Left renal cortex interstitium (tissue), 4 donors: Measurements from ENCODE around the gene PTPRG. TPM values are rescaled to one million over a fixed set of nuclear protein-coding genes. Genes with fewer than 3 reads are reported as not detected.

Experiments
- DNase-seq, 4 donors: peaks; one replicate each; pipeline ENCODE4 v3.0.0-alpha.2; 2013; ENCODE audit warnings: low read depth in 4 of 4, low spot score in 2 of 4, missing footprints in 1 of 4
- polyA plus RNA-seq, 4 donors: library from polyadenylated mRNA; unstranded; fragments of 120-200 nt; gene quantifications; one replicate each; pipeline ENCODE4 v1.2.1, GENCODE V29; 2013; ENCODE audit not compliant: insufficient read length in 4 of 4

Gene PTPRG
- polyA plus RNA-seq, 4 donors, result 75.4 to 87.4 (median 78.9) TPM

DNA sequence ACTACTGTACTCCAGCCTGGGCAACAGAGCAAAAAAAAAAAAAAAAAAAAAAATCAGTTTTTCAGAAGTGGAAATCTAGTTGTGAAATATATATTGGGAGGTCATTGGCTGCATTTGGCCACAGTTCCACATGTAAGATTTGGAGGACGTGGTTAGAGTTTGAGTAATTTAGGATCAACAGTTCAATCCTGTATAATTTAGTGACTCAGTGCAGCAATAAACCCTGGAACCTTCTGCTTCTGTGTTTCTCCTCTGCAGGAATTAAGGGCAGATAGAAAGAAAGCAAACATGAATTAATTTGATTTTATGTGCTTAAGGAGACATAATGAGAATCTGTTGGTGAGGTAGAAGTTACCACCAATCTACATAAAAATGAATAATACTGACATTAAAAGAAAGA is 347.0 kb downstream of the PTPRG start:
- DNase-seq, result no peak

DNA sequence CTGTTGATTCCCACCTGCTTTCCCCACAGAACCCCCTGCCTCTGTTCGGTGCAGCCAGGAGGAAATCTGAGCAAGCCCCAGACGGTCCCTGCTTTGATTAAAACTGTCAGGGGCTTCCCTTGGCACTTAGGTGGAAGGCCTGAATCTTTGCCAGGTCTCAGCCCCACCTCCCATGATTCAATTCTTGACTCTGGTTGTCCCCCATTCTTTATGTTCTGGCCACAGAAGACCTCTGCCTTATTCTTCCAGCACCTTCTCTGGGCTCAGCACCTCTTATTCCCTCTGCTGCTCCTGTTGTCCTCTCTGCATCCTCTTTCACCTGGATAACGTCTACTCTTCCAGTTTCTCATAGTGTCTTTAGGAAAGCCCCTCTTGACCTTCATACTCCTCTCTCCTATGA is 349.4 kb downstream of the PTPRG start:
- no peak for DNase-seq

DNA sequence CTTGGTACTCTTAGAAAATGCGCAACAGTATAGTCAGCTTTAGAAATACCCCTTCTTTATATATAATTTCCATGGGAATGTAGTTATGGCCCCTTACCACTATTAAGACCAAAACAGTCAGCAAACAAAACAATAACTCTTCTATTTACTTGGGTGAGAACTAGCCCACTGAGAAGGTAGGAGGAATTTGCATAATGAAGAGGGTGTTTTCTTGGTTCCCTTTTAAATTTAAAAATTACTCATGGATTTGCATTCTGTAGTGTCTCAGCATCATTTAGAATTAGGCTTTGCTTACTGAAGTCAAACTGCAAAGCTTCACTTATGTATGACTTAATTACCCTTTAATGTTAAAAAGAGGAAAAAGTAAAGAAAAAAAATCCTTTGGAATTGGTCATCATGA is 350.8 kb downstream of the PTPRG start:
- no peak for DNase-seq

DNA sequence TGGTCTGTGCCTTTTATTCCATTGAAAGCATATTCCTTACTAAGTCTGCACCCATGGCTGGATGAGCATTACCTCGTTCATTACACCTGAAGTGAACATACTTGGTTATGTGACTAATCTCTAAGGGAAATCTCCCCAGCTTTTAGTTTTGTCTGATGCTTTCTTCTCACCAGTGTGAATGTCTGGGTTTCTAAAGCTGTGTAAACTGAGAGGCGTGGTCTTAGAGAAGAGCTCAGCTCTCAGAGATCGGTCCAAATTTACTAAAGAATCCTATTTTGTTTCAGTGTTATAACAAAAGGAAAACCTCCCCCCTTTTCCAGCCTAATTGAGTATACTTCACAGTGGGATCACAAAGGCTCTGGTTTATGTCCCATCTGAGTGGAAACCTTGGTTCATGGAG is 352.3 kb downstream of the PTPRG start:
- no peak for DNase-seq

DNA sequence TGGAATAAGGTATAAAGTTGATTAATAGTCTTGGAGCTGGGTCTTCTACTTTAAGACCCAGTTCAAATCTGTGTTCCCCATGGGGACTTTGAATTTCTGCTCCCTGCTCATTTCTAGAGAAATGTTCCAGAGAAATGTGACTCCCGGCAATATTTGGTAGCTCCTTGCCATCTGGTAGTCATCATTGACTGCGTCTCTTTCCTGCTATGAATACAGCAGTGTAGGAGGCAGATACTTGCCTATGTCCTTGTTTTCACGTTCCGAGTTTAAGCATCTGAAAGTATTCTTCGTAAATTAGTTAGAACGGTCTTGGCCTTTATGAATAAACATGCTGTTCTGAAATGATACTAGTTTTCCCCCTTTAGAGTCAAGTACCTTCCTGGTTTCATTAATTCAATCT is 352.9 kb downstream of the PTPRG start:
- no peak for DNase-seq

DNA sequence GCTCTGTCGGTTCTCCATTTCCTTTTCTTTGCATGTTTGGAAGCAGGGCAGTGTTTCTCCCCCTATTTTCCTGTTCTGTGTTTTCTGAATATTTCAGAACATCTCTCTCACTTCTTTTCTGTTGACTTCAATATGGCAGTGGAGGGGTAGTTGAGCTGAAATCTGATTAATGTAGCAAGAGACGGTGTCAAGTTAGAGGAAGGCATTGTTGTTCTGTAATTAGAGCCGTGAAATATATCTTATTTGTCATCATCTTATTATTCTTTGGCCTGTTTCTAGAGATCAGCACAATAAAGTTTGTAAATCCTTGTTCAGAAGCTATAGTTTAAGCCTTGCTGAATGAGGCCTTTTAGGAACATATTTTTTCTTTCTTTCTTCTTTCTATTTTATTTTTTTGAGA is 353.9 kb downstream of the PTPRG start:
- no peak for DNase-seq

DNA sequence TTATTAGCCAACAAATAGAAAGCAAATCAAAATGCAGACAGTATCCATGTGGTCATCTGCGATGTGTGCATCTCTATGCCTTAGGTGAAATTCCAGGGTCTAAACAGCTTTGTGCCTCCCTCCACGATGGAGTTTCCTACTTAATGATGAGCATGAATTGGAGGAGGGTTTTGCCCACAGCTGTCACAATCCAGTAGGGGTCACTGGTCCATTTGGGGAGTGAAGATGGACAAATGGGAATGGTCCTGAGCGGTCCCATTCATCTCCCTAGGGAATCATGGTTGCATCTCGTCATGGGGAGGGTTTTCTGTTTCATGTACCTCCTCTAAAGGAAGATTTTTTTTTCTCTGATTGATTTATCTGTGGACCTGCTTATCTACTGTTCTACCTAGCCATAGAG is 358.0 kb downstream of the PTPRG start:
- no peak for DNase-seq

DNA sequence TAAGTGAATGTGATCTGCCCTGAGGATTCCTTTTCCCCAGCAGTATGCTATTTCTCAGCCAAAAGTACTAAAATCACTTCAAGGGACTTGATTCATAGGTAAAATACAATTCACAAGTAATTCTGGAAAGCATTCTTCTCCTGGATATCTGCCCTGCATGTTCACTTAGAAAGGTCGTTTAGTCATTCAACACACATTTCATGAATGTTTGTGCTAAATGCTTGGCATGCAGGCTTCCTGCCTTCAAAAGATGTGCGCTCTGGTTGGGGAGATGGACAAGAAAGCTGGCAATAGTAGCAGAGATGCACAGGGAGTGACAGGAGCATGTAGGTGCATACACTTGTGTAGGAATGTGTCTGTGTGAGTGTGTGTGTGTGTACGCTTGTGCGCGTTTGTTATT is 360.7 kb downstream of the PTPRG start:
- DNase-seq, result no peak

DNA sequence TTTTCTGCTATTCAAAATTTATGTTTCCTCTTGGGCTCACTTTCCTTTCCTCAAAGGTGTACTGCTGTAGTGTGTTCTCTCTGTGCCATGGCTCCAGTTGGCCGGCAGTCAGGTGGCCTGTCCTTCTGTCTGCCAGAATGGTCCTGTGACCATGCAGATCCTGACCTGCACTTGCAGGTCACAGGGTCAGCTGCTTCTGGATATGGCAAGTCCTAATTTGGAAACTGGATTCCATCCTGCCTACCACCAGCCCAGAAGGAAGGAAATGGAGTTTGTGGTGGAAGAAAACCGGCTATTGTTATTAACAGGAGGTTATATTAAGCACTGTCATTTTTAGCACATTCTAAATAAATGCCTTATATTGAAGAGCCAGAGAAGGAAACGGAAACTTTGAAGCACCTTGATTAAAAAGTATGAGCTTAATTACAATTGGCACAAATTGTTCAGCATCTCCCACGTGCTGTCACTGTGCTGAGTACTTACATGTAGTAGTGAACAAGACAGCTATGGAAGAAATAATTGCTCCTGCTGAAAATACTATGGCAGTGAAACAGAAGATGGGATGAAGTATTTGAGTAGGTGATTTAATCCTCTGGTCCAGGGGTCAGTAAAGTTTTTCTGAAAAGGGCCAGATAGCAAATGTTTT is 362.8 kb downstream of the PTPRG start:
- DNase-seq, result no peak

DNA sequence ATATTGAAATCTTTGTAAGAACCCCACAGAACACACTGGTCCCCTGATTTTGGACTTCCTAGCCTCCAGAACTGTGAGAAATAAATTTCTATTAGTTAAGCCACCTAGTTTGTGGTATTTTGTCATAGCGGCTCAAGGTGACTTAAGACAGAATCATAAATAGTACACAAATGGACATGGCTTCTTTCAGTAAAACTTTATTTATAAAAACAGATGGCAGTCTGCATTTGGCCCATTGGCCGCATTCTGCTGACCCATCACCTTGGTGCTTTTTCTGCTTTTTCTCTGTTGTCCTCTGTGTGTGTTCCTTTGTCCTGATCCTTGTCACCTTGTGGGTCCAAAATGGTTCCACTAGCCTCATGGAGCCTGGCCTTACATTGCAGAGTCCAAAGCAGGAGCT is 363.6 kb downstream of the PTPRG start:
- no peak for DNase-seq

DNA sequence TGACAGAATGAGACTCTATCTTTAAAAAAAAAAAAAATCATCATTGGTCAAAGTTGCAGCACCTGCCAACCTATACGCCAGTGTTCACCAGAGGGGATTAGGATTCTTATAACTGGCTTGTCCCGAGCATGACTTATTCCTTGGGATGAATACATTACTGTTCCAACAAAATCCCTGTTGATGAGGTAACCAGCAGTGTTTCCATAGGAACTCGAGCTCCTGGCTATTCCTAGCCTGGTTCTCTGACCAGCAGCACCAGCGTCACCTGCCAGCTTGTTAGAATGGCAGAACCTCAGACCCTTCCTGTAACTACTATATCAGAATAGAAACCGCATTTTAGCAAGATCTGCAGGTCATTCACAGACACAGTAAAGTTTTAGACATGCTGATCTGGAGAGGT is 364.4 kb downstream of the PTPRG start:
- DNase-seq, result no peak

DNA sequence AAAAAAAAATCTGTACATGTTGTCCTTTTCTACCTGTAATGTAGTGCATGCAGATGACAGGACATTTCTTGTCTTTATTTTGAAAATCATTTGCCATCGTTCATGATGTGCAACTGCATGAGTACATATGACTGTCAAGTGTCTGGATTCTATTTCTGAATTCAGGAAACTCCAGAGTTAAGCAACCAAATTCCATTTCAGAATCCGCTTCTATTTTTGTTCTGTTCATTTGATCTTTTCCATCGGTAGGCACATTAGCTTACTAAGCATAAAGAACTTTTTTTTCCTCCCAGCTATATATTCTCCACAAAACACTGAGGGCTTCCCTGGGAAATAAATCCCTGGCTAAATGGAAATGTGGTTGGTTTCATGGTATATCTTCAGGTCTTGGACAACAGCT is 365.6 kb downstream of the PTPRG start:
- no peak for DNase-seq

DNA sequence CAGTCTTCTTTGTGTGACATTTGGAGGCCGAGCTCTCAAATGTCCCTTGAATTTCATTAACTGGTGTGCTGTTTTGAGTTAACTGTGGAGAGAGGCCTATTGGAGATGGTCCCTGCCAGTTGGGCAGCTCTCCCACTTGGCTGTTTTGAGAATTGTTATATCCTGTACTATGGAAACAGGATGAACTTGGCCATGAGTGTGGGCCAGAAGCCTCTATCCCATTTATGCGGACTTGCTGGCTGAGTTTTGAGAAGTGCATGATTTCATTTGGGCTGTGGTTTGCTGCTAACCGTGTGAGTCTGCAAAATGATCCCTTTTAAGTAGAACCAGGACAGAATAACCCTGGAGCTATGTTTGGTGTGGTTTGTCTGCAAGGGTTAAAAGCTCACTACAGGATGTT is 366.0 kb downstream of the PTPRG start:
- DNase-seq, result no peak

DNA sequence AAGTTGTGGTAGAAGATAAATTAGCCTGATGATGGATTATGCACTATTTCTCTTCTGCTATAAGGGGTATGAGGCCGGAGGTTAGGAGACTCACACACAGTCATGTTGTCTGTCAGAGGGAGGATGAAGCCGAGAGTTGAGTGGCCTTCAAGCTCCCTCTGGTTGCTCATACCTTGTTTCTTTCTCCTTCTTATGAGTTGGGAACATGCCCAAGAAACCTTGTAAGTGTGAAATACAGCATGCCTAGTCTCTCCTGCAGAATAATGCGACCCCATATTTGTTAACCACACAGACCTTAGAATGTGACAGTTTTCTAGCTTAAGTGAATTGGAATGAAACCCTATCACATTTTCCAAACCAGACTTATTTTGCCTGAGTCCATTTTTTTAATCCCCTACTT is 366.7 kb downstream of the PTPRG start:
- DNase-seq, result no peak

DNA sequence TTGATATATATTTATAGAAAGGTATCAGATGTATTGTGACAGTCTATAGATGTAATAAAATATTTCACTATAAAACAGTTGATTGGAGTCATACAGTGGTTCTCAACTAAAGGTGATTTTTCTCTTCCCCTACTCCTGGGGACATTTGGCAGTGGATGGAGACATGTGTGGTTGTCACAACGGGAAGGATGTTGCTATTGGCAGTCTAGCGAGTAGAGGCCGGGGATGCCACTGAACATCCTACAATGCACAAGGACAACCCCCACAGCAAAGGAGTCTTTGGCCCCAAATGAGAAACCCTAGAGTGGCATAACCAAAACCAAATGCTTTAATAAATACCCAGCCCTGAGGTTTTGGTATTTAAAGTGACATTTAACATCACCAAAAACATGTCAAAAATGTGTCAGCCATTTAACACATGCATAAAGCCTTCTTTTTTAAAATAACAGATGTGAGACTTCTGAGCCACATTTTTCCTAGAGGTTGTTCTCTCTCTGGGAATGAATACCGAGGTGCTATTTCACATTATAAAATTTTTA is 367.5 kb downstream of the PTPRG start:
- no peak for DNase-seq

DNA sequence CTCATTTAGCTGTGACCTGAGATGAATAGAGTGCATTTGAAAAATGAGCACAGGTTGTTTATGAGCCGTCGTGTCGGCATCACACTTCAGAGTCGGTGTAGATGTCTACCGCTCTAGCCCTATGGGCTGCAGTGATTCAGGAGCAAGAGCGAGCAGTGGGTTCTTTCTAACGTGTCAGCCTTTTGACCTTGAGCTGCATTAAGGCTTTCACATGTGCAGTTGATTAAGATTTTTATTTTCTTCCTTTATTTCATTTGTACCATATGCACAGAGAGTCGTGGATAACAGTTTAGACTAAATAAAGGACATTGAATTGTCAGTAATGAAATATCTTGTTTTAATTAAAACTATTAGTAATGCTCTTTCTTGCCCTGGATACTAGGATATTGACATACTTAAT is 368.2 kb downstream of the PTPRG start:
- DNase-seq, result no peak

DNA sequence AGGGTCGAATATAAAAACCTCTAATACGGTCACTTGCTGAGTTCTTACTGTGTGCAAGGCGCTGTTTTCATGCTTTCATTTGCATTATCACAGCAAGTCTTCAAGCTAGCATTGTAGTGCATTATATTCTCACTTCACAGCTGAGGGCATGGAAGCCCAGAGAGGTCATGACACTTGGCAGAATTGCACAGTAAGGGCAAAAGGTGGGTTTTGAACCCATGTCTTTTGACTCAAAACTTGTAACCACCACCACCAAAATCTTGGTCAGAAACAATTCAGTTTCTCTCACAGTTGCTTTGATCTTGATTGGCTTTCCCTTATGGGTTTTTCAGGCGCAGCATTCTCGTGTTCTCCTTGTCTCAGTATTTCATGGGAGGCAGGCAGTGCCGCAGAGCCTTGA is 371.1 kb downstream of the PTPRG start:
- DNase-seq, result no peak

DNA sequence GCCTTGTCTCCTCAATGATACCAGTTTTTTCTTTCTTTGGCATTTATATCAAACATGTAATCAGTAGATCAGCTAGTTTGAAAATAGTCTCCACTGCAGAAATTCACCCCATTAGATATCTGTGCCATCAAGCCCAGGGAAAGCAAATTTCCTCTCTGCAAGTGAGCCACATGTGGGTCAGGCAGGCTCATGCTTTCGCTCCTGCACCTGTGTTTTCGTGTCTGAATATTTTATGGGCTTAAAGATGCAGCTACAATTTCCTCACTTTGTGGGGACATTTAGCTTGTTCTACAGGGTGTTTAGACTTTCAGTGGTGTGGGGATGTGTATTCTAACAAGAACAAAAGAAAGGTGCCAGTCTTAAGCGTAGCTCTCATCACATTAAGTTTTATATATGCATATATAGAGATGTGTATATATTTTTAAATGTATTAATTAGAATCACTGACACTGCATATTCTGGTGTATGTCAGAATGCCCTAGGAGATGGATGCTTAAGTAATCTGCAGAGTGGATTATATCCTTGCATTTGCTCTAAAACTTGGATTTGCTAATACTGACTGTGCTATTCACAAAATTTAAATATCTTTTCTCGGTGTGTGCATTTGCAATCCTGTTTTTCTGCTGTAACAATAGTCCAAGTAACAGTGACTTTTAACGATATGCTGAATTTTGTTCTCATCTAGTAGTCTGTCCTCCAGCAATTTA is 372.6 kb downstream of the PTPRG start:
- DNase-seq, result no peak

DNA sequence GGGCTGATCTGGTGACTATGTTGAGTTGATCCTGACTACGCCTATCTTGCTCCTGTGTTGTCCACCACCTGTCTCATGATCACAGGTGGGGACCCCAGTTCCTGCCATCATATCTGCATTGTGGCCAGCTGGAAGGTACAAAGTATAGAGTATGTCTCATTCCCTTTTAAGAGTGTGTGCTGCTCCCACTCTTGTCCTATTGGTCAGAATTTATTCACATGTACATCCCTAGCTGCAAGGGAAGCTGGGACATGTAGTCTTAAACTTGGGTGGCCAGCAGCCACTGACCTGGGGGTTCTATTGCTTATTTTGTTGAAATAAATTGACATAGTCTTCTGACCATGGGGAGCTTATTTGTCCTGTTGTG is 373.1 kb downstream of the PTPRG start:
- DNase-seq, result no peak

DNA sequence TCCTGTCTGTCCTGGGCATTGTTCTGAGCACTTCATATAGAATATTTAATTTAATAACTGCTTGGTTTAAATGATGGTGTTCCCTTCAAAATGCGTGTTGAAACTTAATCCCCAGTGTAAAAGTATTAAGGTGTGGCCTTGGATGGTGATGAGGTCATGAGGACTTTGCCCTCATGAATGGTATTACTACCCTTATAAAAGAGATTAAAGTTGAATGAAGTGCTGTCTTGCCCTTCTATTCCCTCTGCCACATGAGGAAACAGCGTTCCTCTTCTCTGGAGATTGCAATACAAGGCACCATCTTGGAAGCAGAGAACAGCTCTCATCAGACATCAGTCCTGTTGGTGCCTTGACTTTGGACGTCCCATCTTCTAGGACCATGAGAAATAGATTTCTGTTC is 374.4 kb downstream of the PTPRG start:
- DNase-seq, result no peak

DNA sequence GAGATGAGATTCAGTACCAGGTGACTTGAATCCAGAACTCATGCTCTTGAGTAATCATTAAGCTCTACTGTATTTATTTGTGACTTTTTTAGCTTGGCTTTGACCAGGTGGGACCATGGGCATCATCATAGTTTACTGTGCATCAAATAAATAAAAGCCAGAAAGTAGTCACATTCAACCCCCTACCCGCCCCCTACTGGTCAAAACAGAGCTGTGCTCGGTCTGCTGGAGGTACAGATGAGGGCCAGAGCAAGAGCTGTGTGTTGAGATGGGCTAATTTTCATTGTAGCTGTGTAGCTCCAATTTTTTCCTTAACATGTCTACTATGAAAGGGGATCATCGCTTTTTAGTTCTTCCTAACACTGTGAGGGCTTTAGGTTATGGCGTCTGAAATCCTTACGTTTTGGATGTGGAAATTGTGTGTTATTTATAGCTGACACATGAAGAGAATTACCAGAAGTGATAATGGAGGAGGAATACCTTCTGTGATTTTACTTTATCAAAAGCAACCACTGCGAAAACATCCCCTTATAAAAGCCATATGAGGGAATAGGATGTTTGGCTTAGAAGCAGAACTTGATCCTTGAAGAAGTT is 375.1 kb downstream of the PTPRG start:
- no peak for DNase-seq

DNA sequence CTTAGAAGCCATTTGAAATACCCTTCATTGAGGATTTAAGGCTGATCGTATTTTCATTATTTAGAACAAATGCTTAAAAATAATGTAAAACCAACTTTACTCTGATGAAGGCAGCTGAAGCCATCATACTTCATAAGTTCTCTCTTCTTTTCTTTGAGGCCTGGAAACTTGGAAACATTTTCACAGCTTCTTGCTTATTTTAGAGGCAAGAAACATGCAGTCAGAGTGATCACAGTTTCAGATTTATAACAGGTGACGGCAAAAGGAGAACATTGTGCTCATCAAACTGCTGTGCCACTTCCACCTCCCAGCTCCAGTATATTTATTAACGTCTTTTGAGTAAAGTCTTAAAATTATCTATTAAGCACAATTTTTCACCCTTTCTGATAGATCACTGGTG is 376.1 kb downstream of the PTPRG start:
- no peak for DNase-seq
